OCI-LY3 (cell line): Measurements from ENCODE around the gene AP4S1.

Experiments used
- EZH2phosphoT487 ChIP-seq: fragments of 200-600 bp; shearing (Covaris generic); IDR thresholded peaks from 2 replicates; pipeline ENCODE4 v1.6.1; 2018; ENCODE audit warnings: antibody characterized with exemption, mixed run types, low read depth
- TF ChIP-seq, protein P1 (sequence below): fragments of 200-600, 300-600 bp; sonication (generic); IDR thresholded peaks from 2 replicates; pipeline ENCODE4 v1.5.1; 2014; ENCODE audit warnings: antibody characterized with exemption, low read length, low read depth

GRCh38 chr14:30982533-30982932 lies 42.9 kb upstream of the AP4S1 start:
- TF ChIP-seq, protein P1, sequence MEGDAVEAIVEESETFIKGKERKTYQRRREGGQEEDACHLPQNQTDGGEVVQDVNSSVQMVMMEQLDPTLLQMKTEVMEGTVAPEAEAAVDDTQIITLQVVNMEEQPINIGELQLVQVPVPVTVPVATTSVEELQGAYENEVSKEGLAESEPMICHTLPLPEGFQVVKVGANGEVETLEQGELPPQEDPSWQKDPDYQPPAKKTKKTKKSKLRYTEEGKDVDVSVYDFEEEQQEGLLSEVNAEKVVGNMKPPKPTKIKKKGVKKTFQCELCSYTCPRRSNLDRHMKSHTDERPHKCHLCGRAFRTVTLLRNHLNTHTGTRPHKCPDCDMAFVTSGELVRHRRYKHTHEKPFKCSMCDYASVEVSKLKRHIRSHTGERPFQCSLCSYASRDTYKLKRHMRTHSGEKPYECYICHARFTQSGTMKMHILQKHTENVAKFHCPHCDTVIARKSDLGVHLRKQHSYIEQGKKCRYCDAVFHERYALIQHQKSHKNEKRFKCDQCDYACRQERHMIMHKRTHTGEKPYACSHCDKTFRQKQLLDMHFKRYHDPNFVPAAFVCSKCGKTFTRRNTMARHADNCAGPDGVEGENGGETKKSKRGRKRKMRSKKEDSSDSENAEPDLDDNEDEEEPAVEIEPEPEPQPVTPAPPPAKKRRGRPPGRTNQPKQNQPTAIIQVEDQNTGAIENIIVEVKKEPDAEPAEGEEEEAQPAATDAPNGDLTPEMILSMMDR: no peak
- TF ChIP-seq EZH2phosphoT487: no peak
